Gastroesophageal sphincter (tissue), 4 donors: ENCODE results near the gene KRT1. TPM values are rescaled to one million over a fixed set of nuclear protein-coding genes. Genes with fewer than 3 reads are reported as not detected.

Experiments
- ATAC-seq: fragments of 150-250 bp; one replicate; pipeline ENCODE4 v1.9.1; 2016; ENCODE audit warnings: mild to moderate bottlenecking, moderate library complexity
- H3K27ac ChIP-seq, 4 donors: fragments of 200-600 bp; sonication (generic) in 3 of 4; 1 replicate in 3 of 4; 2 replicates in 1 of 4; pipeline ENCODE4 v1.5.1; 2016 to 2019
- H3K27me3 ChIP-seq: fragments of 200-600 bp; sonication (generic); one replicate; pipeline ENCODE4 v1.5.1; 2019
- H3K36me3 ChIP-seq, 2 donors: fragments of 200-600 bp; sonication (generic); one replicate each; pipeline ENCODE4 v1.5.1; 2019; ENCODE audit warnings: control low read depth in 1 of 2
- H3K4me1 ChIP-seq, 3 donors: fragments of 200-600 bp; sonication (generic); 1 replicate in 2 of 3; 2 replicates in 1 of 3; pipeline ENCODE4 v1.5.1; 2016 to 2019; ENCODE audit warnings: control low read depth in 2 of 3
- H3K4me3 ChIP-seq, 2 donors: fragments of 200-600 bp; sonication (generic); one replicate each; pipeline ENCODE4 v1.5.1; 2019; ENCODE audit warnings: mild to moderate bottlenecking in 1 of 2, moderate library complexity in 1 of 2
- H3K9me3 ChIP-seq, 3 donors: fragments of 200-600 bp; sonication (generic); one replicate each; pipeline ENCODE4 v1.5.1; 2017 to 2019; ENCODE audit warnings: control low read depth in 2 of 3
- EP300 ChIP-seq: sonication (generic); formaldehyde crosslinking; IDR thresholded peaks from one replicate; pipeline ENCODE4 v1.6.1; 2017; ENCODE audit warnings: antibody characterized with exemption, mild to moderate bottlenecking
- POLR2A ChIP-seq, 2 donors: fragments of 450-650 bp; IDR thresholded peaks; one replicate each; pipeline ENCODE4 v1.6.1; 2017; ENCODE audit warnings: antibody characterized with exemption in 2 of 2, mild to moderate bottlenecking in 2 of 2, moderate library complexity in 1 of 2
- POLR2AphosphoS5 ChIP-seq: sonication (generic); formaldehyde crosslinking; IDR thresholded peaks from one replicate; pipeline ENCODE4 v1.6.1; 2017; ENCODE audit warnings: antibody characterized with exemption
- WGBS, 2 donors: methylation state at CpG; one replicate each; pipeline ENCODE4 v1.1.5; 2018; ENCODE audit warnings: low coverage in 1 of 2; 5-methylcytosine and 5-hydroxymethylcytosine counted together
- total RNA-seq, 4 donors: library from RNA; depleted of rRNA; stranded (reverse); fragments of >200 nt; gene quantifications; one replicate each; pipeline ENCODE4 v1.1.0, GENCODE V29; 2016
- TF ChIP-seq, protein P1 (sequence below), 4 experiments: fragments of 200-600 bp in 2 of 4; fragments of 450-650 bp in 2 of 4; sonication (generic) in 1 of 4; IDR thresholded peaks; one replicate each; pipeline ENCODE4 v1.5.1; 2017 to 2019; ENCODE audit warnings: antibody characterized with exemption in 4 of 4, mild to moderate bottlenecking in 2 of 4, moderate library complexity in 2 of 4

The KRT1 gene
- total RNA-seq, 4 donors from 2014 or later: not detected

DNA sequence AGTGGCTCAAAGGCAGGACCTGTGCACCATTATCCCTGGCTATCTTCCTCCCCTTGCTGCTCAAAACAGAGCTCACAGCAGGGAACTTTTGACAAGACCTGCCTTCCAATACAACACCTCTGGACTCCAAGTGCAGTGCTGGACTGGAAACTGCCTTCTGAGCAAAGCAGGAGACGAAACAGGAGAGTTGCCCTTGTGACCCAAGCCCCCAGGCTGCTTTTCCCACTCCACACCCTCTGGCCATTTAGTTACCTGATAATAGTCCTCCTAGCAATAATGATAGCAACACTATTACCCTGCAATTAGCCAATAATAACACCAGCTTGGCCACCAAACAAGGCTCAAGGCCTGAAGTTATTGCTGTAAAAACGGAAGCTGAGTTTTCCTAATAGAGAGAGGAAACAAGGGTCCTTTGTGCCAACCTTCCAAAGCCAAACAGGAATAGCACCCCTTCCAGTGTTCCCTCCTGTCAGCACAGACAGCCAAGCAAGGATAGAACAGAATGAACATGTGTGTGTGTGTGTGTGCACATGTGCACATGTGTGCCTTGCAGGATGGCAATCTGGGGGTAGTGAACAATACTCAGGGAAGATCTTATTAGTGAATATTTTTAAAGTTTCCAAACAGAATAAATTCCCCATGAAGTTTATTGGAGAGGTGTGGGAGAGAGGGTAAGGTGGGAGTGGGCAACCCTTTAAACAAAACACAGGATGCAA lies 52.7 kb downstream of the KRT1 start:
- H3K4me3 ChIP-seq: no peak overlapping the region
- TF ChIP-seq, protein P1, sequence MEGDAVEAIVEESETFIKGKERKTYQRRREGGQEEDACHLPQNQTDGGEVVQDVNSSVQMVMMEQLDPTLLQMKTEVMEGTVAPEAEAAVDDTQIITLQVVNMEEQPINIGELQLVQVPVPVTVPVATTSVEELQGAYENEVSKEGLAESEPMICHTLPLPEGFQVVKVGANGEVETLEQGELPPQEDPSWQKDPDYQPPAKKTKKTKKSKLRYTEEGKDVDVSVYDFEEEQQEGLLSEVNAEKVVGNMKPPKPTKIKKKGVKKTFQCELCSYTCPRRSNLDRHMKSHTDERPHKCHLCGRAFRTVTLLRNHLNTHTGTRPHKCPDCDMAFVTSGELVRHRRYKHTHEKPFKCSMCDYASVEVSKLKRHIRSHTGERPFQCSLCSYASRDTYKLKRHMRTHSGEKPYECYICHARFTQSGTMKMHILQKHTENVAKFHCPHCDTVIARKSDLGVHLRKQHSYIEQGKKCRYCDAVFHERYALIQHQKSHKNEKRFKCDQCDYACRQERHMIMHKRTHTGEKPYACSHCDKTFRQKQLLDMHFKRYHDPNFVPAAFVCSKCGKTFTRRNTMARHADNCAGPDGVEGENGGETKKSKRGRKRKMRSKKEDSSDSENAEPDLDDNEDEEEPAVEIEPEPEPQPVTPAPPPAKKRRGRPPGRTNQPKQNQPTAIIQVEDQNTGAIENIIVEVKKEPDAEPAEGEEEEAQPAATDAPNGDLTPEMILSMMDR (IDR thresholded peaks at IDR 0.05): no peak
- TF ChIP-seq POLR2AphosphoS5 (no peak), EP300 (no peak), POLR2A (IDR thresholded peaks at IDR 0.05) (no peak)
- no peaks in the 10 kb centered on the region for H3K36me3 ChIP-seq
- H3K27me3 ChIP-seq: no peaks in the 10 kb centered on the region
- no peak for ATAC-seq
- no peaks in the 10 kb centered on the region for H3K9me3 ChIP-seq
- no peak overlapping the region for H3K27ac ChIP-seq
- 75% methylated on average over 1 of the region's 2 CpGs; no CpG with 5 or more reads in 1 of the 2 donors for WGBS, 2 donors
- H3K4me1 ChIP-seq: no peaks in the 10 kb centered on the region

Other genes starting within 250 kb of the KRT1 start
- gene KRT75, start 246.0 kb downstream of the KRT1 start, total RNA-seq: not detected
- gene KRT6B, start 228.3 kb downstream of the KRT1 start, total RNA-seq: 10 to 100 TPM in 2 of 4 donors, 1 to 10 TPM in 1, under 1 TPM in 1; 0.54 to 60.8 (median 7.3) TPM
- gene KRT6C, start 206.6 kb downstream of the KRT1 start, total RNA-seq: 10 to 100 TPM in 2 of 4 donors, under 1 TPM in 1, not detected in 1; 0.50 to 52.0 (median 17.1) TPM
- 100 to 1,000 TPM in 1 of 4 donors, 10 to 100 TPM in 2, 1 to 10 TPM in 1; 2.7 to 713 (median 61.8) TPM for gene KRT6A, start 187.2 kb downstream of the KRT1 start, total RNA-seq
- 100 to 1,000 TPM in 1 of 4 donors, 10 to 100 TPM in 1, 1 to 10 TPM in 2; 4.6 to 452 (median 18.6) TPM for gene KRT5, start 160.0 kb downstream of the KRT1 start, total RNA-seq
- gene KRT71, start 127.3 kb downstream of the KRT1 start, total RNA-seq: not detected
- gene KRT74, start 106.6 kb downstream of the KRT1 start, total RNA-seq: not detected
- gene KRT72, start 78.9 kb downstream of the KRT1 start, total RNA-seq: not detected
- gene KRT73, start 61.8 kb downstream of the KRT1 start, total RNA-seq: not detected
- gene KRT2, start 28.2 kb downstream of the KRT1 start, total RNA-seq: not detected
- gene KRT77, start 23.1 kb upstream of the KRT1 start, total RNA-seq: not detected
- gene KRT76, start 96.9 kb upstream of the KRT1 start, total RNA-seq: under 1 TPM in 1 of 4 donors, not detected in 3; 0.15 TPM
- gene KRT3, start 115.7 kb upstream of the KRT1 start, total RNA-seq: not detected
- gene KRT4, start 133.7 kb upstream of the KRT1 start, total RNA-seq: 100 to 1,000 TPM in 1 of 4 donors, 10 to 100 TPM in 1, 1 to 10 TPM in 2; 3.5 to 227 (median 10.8) TPM
- gene KRT79, start 153.9 kb upstream of the KRT1 start, total RNA-seq: not detected
- 1 to 10 TPM in 3 of 4 donors, under 1 TPM in 1; 0.27 to 9.5 (median 1.5) TPM for gene KRT78, start 168.6 kb upstream of the KRT1 start, total RNA-seq
- gene KRT8, start 224.7 kb upstream of the KRT1 start, total RNA-seq: 100 to 1,000 TPM in 3 of 4 donors, 10 to 100 TPM in 1; 72.0 to 565 (median 255) TPM